Brain microvascular endothelial cell (primary cell): ENCODE measurements around the gene LCNL1.

ENCODE experiments used
- DNase-seq: peaks from one replicate; pipeline ENCODE4 v3.0.0-alpha.2; 2020
- H3K27ac ChIP-seq: fragments of 250-450 bp; sonication (Bioruptor Pico); 2 replicates; pipeline ENCODE4 v1.5.1; 2020; ENCODE audit warnings: mild to moderate bottlenecking, moderate library complexity
- H3K27me3 ChIP-seq: fragments of 250-450 bp; sonication (Bioruptor Pico); replicated peaks from 2 replicates; pipeline ENCODE4 v1.5.1; 2020; ENCODE audit warnings: mild to moderate bottlenecking
- H3K36me3 ChIP-seq: fragments of 250-450 bp; sonication (Bioruptor Pico); replicated peaks from 2 replicates; pipeline ENCODE4 v1.5.1; 2020; ENCODE audit warnings: mild to moderate bottlenecking
- H3K4me3 ChIP-seq: 2 replicates; pipeline ENCODE4 v1.5.1; 2011; ENCODE audit warnings: low read depth, mild to moderate bottlenecking, control low read depth, low read length, moderate library complexity
- in situ Hi-C: cut with HindIII; loops from 2 replicates; pipeline ENCODE4 v1.10.0; 2017; ENCODE audit warnings: low sequenced_read_pairs, low pct_ligation_motif_present
- TF ChIP-seq, protein P1 (sequence below): IDR thresholded peaks from 2 replicates; pipeline ENCODE4 v1.5.1; 2011; ENCODE audit warnings: low read depth, mild to moderate bottlenecking, moderate library complexity, low read length, control low read depth, inconsistent platforms; ENCODE audit errors: missing control alignments

LCNL1 gene

DNA sequence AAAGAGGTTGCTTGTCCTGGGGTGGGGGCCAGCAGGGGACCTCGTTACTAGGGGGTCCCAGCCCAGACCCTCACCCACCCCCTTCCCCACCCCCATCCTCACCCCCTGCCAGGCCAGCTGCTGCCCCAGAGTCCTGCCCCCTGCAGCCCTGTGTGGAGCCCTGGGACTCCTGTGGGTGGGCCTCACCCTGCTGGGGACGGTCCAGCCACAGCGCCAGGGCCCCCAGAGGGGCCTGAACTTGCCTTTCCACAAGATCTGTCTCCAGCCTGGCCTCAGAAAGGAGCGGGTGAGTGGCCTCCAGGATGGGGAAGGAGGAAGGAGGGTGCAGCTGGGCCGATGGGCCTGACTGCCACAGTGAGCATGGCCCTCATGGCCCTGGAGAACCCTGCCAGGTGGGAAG is 13.0 kb upstream of the LCNL1 start:
- Histone ChIP-seq H3K4me3 (no peak overlapping the region), H3K27ac (no peak overlapping the region), H3K36me3 (no peaks in the 10 kb centered on the region), H3K27me3 (no peaks in the 10 kb centered on the region)
- in situ Hi-C loops = no loop called here
- TF ChIP-seq, protein P1, sequence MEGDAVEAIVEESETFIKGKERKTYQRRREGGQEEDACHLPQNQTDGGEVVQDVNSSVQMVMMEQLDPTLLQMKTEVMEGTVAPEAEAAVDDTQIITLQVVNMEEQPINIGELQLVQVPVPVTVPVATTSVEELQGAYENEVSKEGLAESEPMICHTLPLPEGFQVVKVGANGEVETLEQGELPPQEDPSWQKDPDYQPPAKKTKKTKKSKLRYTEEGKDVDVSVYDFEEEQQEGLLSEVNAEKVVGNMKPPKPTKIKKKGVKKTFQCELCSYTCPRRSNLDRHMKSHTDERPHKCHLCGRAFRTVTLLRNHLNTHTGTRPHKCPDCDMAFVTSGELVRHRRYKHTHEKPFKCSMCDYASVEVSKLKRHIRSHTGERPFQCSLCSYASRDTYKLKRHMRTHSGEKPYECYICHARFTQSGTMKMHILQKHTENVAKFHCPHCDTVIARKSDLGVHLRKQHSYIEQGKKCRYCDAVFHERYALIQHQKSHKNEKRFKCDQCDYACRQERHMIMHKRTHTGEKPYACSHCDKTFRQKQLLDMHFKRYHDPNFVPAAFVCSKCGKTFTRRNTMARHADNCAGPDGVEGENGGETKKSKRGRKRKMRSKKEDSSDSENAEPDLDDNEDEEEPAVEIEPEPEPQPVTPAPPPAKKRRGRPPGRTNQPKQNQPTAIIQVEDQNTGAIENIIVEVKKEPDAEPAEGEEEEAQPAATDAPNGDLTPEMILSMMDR = no peak
- no peak for DNase-seq

- in situ Hi-C loops = no loop called here
- H3K36me3 ChIP-seq = no peaks in the 10 kb centered on the region
- H3K27ac ChIP-seq = no peak overlapping the region
- TF ChIP-seq, protein P1 = no peak
- no peak for DNase-seq
- no peaks in the 10 kb centered on the region for H3K27me3 ChIP-seq
- no peak overlapping the region for H3K4me3 ChIP-seq
Measured at GRCh38 chr9:136970361-136970760, 12.4 kb upstream of the LCNL1 start.

- in situ Hi-C loops = no loop called here
Measured at GRCh38 chr9:136971746-136972145, 11.0 kb upstream of the LCNL1 start.

DNA sequence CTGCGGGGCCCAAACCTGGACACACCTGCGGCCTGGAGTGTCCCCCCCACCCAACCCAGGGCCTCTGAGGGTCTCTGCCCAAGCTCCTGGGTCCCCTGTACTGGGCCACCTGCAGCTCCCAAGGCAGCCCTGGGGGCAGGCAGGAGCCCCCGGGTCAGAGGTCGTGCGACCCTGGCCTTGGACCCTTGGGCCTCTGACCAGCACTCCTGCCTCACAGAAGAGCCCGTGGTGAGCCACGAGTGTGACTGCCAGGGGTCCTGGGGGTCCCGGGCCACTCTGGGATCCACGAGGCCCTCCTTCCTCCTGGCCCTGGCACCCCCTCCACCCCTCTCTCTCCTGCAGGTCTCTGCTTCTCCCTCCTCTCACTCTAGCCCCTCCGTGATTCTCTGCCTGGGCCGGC is 10.5 kb upstream of the LCNL1 start:
- H3K27me3 ChIP-seq = no peaks in the 10 kb centered on the region
- H3K36me3 ChIP-seq = no peaks in the 10 kb centered on the region
- TF ChIP-seq, protein P1 = no peak
- in situ Hi-C loops = no loop called here
- H3K4me3 ChIP-seq = no peak overlapping the region
- H3K27ac ChIP-seq = no peak overlapping the region
- DNase-seq = no peak

More at GRCh38 chr9:136971746-136972145, 11.0 kb upstream of the LCNL1 start:
- no peak overlapping the region for H3K4me3 ChIP-seq
- no peaks in the 10 kb centered on the region for H3K36me3 ChIP-seq
- TF ChIP-seq, protein P1 = no peak
- DNase-seq = no peak
- no peak overlapping the region for H3K27ac ChIP-seq
- H3K27me3 ChIP-seq = no peaks in the 10 kb centered on the region

GRCh38 chr9:136972743-136973142 is 10.1 kb upstream of the LCNL1 start:
- Histone ChIP-seq H3K4me3 (no peak overlapping the region), H3K27me3 (no peaks in the 10 kb centered on the region), H3K27ac (no peak overlapping the region), H3K36me3 (no peaks in the 10 kb centered on the region)
- in situ Hi-C loops = no loop called here
- DNase-seq = no peak
- TF ChIP-seq, protein P1 = no peak
